SK-N-SH treated with all-trans-retinoic acid at 6 μM for 48 hours (cell line): ENCODE data around the gene CGREF1.

ENCODE experiments used
- ATAC-seq: fragments of 200-7000 bp; cut with Tn5 transposase; 3 replicates; pipeline ENCODE4 v1.9.1; 2020; ENCODE audit warnings: mild to moderate bottlenecking, moderate library complexity
- ARNTL ChIP-seq: fragments of 450-650 bp; formaldehyde crosslinking; IDR thresholded peaks from 2 replicates; pipeline ENCODE4 v1.5.0; 2020; ENCODE audit warnings: low read depth, mild to moderate bottlenecking, moderate library complexity, borderline replicate concordance
- CSDC2 ChIP-seq: fragments of 250-450 bp; sonication (Bioruptor Pico); IDR thresholded peaks from 2 replicates; pipeline ENCODE4 v1.5.0; 2020; ENCODE audit warnings: mild to moderate bottlenecking, moderate library complexity
- ESRRG ChIP-seq: fragments of 250-450 bp; sonication (Bioruptor Pico); IDR thresholded peaks from 2 replicates; pipeline ENCODE4 v1.6.1; 2021; ENCODE audit warnings: mild to moderate bottlenecking
- ISL1 ChIP-seq: fragments of 250-450 bp; sonication (Bioruptor Pico); IDR thresholded peaks from 2 replicates; pipeline ENCODE4 v2.1.2; 2022; ENCODE audit warnings: mild to moderate bottlenecking, moderate library complexity
- OSR1 ChIP-seq: fragments of 250-450 bp; sonication (Bioruptor Pico); IDR thresholded peaks from 2 replicates; pipeline ENCODE4 v1.8.0; 2022; ENCODE audit warnings: moderate library complexity, mild to moderate bottlenecking, inconsistent platforms
- PPARA ChIP-seq: fragments of 250-450 bp; sonication (Bioruptor Pico); IDR thresholded peaks from 2 replicates; pipeline ENCODE4 v1.5.0; 2020; ENCODE audit warnings: mild to moderate bottlenecking, borderline replicate concordance
- RARB ChIP-seq: fragments of 250-450 bp; sonication (Bioruptor Pico); IDR thresholded peaks from 2 replicates; pipeline ENCODE4 v1.8.0; 2021; ENCODE audit warnings: mild to moderate bottlenecking, moderate library complexity
- SNAI2 ChIP-seq: fragments of 250-450 bp; sonication (Bioruptor Pico); IDR thresholded peaks from 2 replicates; pipeline ENCODE4 v1.5.0; 2020; ENCODE audit warnings: mild to moderate bottlenecking, moderate library complexity
- TCF4 ChIP-seq: fragments of 250-450 bp; sonication (Bioruptor Pico); IDR thresholded peaks from 2 replicates; pipeline ENCODE4 v1.8.0; 2021; ENCODE audit warnings: mild to moderate bottlenecking, moderate library complexity, borderline replicate concordance
- ZC3H10 ChIP-seq: fragments of 250-450 bp; sonication (Bioruptor Pico); IDR thresholded peaks from 2 replicates; pipeline ENCODE4 v1.5.1; 2021; ENCODE audit warnings: mild to moderate bottlenecking, moderate library complexity
- ZFP3 ChIP-seq: fragments of 250-450 bp; sonication (Bioruptor Pico); IDR thresholded peaks from 2 replicates; pipeline ENCODE4 v1.5.0; 2020; ENCODE audit warnings: mild to moderate bottlenecking, moderate library complexity
- ZFP30 ChIP-seq: fragments of 450-650 bp; formaldehyde crosslinking; IDR thresholded peaks from 2 replicates; pipeline ENCODE4 v1.5.0; 2022; ENCODE audit warnings: mild to moderate bottlenecking, moderate library complexity
- ZNF565 ChIP-seq: fragments of 450-650 bp; formaldehyde crosslinking; conservative IDR thresholded peaks from 2 replicates; pipeline ENCODE4 v1.5.0; 2020; ENCODE audit warnings: low read depth, mild to moderate bottlenecking, moderate library complexity
- ZNF70 ChIP-seq: fragments of 450-650 bp; formaldehyde crosslinking; IDR thresholded peaks from 2 replicates; pipeline ENCODE4 v1.5.0; 2020; ENCODE audit warnings: mild to moderate bottlenecking, moderate library complexity
- ZNF8 ChIP-seq: fragments of 450-650 bp; formaldehyde crosslinking; IDR thresholded peaks from 2 replicates; pipeline ENCODE4 v1.5.0; 2020; ENCODE audit warnings: mild to moderate bottlenecking, moderate library complexity
- TF ChIP-seq, protein P1 (sequence below): fragments of 250-450 bp; sonication (Bioruptor Pico); IDR thresholded peaks from 2 replicates; pipeline ENCODE4 v1.8.0; 2020; ENCODE audit warnings: mild to moderate bottlenecking, moderate library complexity, borderline replicate concordance
- TF ChIP-seq, protein P2 (sequence below): fragments of 250-450 bp; sonication (Bioruptor Pico); IDR thresholded peaks from 2 replicates; pipeline ENCODE4 v1.5.0; 2020; ENCODE audit warnings: mild to moderate bottlenecking, moderate library complexity
- TF ChIP-seq, protein P3 (sequence below): fragments of 250-450 bp; sonication (Bioruptor Pico); IDR thresholded peaks from 2 replicates; pipeline ENCODE4 v1.5.1; 2021; ENCODE audit warnings: mild to moderate bottlenecking, moderate library complexity
- TF ChIP-seq, protein P4 (sequence below): fragments of 250-450 bp; sonication (Bioruptor Pico); IDR thresholded peaks from 2 replicates; pipeline ENCODE4 v1.5.1; 2020; ENCODE audit warnings: low read depth, mild to moderate bottlenecking, moderate library complexity
- TF ChIP-seq, protein P5 (sequence below): fragments of 250-450 bp; sonication (Bioruptor Pico); IDR thresholded peaks from 2 replicates; pipeline ENCODE4 v1.8.0; 2021; ENCODE audit warnings: low read depth, mild to moderate bottlenecking, moderate library complexity, borderline replicate concordance

CGREF1 gene

DNA sequence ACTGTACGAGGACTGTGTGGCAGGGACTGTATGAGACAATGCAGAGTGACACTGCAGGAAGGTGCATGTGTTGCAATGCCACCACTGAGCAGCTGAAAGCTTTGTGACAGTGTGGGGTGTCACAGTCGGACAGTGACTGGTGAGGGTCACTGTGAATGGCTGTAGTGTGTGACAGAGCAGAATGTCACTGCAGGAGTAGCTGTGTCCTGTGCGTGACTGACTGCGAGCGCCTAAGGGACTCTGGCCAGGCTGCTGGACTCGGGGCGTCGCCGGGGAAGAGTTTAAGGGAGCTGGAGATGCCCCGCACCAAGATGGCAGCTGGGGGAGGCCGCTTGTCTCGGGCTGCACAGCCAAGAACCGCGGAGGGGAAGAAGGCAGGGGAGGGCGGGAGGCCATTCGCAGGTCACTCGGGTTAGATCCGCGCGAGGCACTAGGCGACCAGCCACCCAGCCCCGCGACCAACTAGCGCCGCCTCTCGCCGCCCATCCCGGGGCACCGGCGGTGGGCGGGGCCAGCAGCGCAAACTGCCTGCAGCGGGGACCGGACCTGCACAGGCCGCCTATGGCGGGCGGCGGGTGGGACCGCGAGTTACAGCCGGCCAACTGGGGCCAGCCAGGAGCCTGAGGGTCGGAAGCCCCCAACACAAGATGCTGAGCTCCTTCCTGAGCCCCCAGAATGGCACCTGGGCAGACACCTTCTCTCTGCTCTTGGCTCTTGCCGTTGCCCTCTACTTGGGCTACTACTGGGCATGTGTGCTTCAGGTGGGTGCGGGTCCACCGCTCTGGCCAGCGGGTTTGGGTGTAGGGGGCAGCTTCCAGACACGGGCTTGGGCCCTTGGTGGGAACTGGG, 4.6 kb upstream of the CGREF1 start, which contains the start of gene ABHD1:
Gene ABHD1 (plus strand): TSS at position 514 of the 849 bp plus-strand sequence. CDS start 134 bp downstream, at position 648.
- TF ChIP-seq SNAI2 (CRISPR knock-in tag) (peak; percentile 16; the same call in 1 of the 2 replicates), CSDC2 (CRISPR knock-in tag) (0 out of 2 replicates have a peak, but pooled peaks have one; percentile 26)
- TF ChIP-seq, protein P1, sequence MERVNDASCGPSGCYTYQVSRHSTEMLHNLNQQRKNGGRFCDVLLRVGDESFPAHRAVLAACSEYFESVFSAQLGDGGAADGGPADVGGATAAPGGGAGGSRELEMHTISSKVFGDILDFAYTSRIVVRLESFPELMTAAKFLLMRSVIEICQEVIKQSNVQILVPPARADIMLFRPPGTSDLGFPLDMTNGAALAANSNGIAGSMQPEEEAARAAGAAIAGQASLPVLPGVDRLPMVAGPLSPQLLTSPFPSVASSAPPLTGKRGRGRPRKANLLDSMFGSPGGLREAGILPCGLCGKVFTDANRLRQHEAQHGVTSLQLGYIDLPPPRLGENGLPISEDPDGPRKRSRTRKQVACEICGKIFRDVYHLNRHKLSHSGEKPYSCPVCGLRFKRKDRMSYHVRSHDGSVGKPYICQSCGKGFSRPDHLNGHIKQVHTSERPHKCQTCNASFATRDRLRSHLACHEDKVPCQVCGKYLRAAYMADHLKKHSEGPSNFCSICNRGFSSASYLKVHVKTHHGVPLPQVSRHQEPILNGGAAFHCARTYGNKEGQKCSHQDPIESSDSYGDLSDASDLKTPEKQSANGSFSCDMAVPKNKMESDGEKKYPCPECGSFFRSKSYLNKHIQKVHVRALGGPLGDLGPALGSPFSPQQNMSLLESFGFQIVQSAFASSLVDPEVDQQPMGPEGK (CRISPR knock-in tag) = no peak
- ATAC-seq = peak; percentile 91

DNA sequence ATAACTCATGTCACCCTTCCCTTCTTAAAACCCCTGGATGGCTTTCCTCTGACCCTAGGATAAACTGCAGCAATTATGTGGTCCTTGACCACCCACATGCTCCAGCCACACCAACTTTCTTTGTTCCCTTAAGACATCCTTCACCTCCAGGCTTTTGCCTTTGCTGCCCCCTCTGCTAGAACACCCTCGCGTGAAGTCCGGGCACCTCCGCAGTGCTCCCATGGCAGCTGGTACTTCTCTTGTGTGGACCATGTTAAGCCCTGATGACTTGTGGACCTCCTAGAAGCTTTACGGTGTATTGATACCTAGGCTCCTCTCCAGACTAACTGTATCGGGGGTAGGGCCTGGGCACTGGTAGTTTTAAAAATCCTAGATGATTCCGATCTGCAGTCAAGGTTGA, 3.9 kb upstream of the CGREF1 start:
- ATAC-seq = no peak
- TF ChIP-seq ISL1 (CRISPR knock-in tag) = no peak
- no peak for TF ChIP-seq PPARA (CRISPR knock-in tag)
- no peak for TF ChIP-seq ZNF8 (CRISPR knock-in tag)
- TF ChIP-seq, protein P2, sequence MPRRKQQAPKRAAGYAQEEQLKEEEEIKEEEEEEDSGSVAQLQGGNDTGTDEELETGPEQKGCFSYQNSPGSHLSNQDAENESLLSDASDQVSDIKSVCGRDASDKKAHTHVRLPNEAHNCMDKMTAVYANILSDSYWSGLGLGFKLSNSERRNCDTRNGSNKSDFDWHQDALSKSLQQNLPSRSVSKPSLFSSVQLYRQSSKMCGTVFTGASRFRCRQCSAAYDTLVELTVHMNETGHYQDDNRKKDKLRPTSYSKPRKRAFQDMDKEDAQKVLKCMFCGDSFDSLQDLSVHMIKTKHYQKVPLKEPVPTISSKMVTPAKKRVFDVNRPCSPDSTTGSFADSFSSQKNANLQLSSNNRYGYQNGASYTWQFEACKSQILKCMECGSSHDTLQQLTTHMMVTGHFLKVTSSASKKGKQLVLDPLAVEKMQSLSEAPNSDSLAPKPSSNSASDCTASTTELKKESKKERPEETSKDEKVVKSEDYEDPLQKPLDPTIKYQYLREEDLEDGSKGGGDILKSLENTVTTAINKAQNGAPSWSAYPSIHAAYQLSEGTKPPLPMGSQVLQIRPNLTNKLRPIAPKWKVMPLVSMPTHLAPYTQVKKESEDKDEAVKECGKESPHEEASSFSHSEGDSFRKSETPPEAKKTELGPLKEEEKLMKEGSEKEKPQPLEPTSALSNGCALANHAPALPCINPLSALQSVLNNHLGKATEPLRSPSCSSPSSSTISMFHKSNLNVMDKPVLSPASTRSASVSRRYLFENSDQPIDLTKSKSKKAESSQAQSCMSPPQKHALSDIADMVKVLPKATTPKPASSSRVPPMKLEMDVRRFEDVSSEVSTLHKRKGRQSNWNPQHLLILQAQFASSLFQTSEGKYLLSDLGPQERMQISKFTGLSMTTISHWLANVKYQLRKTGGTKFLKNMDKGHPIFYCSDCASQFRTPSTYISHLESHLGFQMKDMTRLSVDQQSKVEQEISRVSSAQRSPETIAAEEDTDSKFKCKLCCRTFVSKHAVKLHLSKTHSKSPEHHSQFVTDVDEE (CRISPR knock-in tag) = no peak
- TF ChIP-seq, protein P3, sequence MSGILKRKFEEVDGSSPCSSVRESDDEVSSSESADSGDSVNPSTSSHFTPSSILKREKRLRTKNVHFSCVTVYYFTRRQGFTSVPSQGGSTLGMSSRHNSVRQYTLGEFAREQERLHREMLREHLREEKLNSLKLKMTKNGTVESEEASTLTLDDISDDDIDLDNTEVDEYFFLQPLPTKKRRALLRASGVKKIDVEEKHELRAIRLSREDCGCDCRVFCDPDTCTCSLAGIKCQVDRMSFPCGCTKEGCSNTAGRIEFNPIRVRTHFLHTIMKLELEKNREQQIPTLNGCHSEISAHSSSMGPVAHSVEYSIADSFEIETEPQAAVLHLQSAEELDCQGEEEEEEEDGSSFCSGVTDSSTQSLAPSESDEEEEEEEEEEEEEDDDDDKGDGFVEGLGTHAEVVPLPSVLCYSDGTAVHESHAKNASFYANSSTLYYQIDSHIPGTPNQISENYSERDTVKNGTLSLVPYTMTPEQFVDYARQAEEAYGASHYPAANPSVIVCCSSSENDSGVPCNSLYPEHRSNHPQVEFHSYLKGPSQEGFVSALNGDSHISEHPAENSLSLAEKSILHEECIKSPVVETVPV (CRISPR knock-in tag) = no peak
- TF ChIP-seq ZNF70 (CRISPR knock-in tag) = no peak

DNA sequence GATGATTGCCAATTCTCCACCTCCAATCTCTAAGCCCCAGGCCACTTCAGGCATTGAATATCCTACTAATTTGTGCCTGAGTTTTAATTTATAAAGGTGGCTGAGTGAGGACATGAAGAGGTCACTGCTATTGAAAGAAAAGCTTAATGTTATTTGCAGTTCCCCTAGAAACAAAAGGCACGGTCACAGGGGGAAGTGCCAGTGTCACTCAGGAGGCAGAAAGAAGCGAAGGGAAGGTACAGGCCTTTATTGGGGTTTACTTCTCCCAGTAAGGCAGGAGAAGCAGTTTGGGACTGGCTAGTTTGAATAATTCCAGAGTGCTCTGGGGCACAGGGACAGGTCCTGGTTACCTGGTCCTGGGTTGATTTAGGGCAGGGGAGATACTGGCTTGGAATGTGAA, 3.0 kb upstream of the CGREF1 start:
- TF ChIP-seq ZNF8 (CRISPR knock-in tag) = no peak
- TF ChIP-seq ESRRG (CRISPR knock-in tag) = no peak
- TF ChIP-seq, protein P4, sequence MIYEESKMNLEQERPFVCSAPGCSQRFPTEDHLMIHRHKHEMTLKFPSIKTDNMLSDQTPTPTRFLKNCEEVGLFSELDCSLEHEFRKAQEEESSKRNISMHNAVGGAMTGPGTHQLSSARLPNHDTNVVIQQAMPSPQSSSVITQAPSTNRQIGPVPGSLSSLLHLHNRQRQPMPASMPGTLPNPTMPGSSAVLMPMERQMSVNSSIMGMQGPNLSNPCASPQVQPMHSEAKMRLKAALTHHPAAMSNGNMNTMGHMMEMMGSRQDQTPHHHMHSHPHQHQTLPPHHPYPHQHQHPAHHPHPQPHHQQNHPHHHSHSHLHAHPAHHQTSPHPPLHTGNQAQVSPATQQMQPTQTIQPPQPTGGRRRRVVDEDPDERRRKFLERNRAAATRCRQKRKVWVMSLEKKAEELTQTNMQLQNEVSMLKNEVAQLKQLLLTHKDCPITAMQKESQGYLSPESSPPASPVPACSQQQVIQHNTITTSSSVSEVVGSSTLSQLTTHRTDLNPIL (CRISPR knock-in tag) = no peak
- no peak for TF ChIP-seq ARNTL (CRISPR knock-in tag)
- no peak for TF ChIP-seq ZFP3 (CRISPR knock-in tag)
- TF ChIP-seq ISL1 (CRISPR knock-in tag) = no peak
- TF ChIP-seq ZC3H10 (CRISPR knock-in tag) = no peak
- TF ChIP-seq, protein P1 (CRISPR knock-in tag) = no peak
- TF ChIP-seq SNAI2 (CRISPR knock-in tag) = no peak
- TF ChIP-seq, protein P2 (CRISPR knock-in tag) = no peak
- TF ChIP-seq, protein P5, sequence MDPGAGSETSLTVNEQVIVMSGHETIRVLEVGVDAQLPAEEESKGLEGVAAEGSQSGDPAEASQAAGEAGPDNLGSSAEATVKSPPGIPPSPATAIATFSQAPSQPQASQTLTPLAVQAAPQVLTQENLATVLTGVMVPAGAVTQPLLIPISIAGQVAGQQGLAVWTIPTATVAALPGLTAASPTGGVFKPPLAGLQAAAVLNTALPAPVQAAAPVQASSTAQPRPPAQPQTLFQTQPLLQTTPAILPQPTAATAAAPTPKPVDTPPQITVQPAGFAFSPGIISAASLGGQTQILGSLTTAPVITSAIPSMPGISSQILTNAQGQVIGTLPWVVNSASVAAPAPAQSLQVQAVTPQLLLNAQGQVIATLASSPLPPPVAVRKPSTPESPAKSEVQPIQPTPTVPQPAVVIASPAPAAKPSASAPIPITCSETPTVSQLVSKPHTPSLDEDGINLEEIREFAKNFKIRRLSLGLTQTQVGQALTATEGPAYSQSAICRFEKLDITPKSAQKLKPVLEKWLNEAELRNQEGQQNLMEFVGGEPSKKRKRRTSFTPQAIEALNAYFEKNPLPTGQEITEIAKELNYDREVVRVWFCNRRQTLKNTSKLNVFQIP (CRISPR knock-in tag) = no peak
- TF ChIP-seq ZFP30 = no peak
- TF ChIP-seq, protein P3 (CRISPR knock-in tag) = no peak
- no peak for TF ChIP-seq OSR1 (CRISPR knock-in tag)
- no peak for TF ChIP-seq RARB (CRISPR knock-in tag)
- TF ChIP-seq PPARA (CRISPR knock-in tag) = no peak
- no peak for TF ChIP-seq TCF4 (CRISPR knock-in tag)
- no peak for TF ChIP-seq ZNF70 (CRISPR knock-in tag)
- no peak for TF ChIP-seq ZNF565 (CRISPR knock-in tag)
- no peak for ATAC-seq
